Activated CD4-positive, CD25-positive, alpha-beta regulatory T cell treated with anti-CD3 and anti-CD28 coated beads, Interleukin-2, amount 50 U/mL, for 72 hours (primary cell): ENCODE measurements around the gene MAPKAPK5.
"Not testable (repeated sequence)": the region's sequence is repeated elsewhere in the genome, so short reads cannot be mapped to it uniquely, and the experiment has no call there.

Source experiments
- DNase-seq: peaks from one replicate; pipeline ENCODE4 v3.0.0; 2021

Gene MAPKAPK5

GRCh38 chr12:111893287-111893686, 51.3 kb downstream of the MAPKAPK5 start:
- no peak for DNase-seq

DNA sequence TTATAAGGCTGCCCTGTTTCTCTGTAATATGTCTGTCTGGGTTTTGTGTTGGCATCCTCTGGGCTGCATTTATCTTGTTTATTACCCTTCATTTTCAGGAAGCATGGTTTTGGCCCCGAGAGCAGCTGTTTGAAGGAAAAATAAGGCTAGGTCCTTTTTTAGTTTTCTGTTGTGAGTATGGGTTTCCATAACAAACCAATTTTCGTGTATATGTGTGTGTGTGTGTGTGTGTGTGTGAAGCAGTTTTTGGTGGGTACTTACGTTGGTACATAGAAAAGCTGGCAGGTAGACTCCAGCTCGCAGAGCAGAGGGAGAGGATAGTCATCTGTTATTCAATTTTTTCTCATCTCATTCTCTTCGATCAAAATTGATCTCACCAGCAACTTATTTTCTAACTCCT, 52.5 kb downstream of the MAPKAPK5 start:
- no peak for DNase-seq

DNA sequence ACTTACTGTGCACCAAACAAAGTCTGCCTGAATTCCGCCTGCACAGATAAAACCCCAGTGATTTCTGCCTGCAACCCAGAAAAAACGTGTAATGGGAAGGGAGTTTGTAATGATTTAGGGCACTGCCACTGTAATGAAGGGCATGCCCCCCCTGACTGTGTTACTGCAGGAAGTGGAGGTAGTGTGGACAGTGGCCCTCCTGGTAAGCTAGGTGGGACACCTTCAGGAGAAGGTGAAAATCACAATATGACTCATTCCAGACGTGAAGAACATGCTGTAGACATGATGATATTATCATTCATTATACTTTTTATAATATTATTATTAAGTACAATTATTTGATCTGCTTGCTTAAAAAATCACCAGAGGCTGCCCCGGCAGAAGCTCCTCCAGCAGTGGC, 59.2 kb downstream of the MAPKAPK5 start:
- DNase-seq, result no peak

- DNase-seq, result no peak
Observed at GRCh38 chr12:111904446-111904975, 62.5 kb downstream of the MAPKAPK5 start.

- no peak for DNase-seq
Observed at GRCh38 chr12:111905502-111905901, 63.5 kb downstream of the MAPKAPK5 start.

GRCh38 chr12:111907740-111908139, 65.7 kb downstream of the MAPKAPK5 start:
- DNase-seq, result no peak

DNA sequence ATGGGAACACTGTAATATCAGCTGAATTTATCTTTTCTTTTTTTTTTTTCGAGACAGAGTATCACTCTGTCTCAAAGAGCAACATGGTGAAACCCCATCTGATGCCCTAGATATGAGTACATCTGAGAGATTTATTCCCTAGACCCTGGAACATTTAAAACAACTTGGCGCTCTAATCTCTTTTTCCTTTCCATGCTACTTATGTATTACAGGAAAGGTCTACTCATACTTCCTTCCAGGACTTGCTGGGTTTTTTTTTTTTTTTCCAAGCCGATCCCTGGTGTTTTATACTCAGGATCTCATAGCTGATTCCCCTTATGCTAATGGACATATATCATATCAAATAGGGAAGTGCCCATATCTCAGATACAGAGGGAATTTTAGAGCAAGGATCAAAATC, 83.1 kb downstream of the MAPKAPK5 start:
- DNase-seq, result no peak

GRCh38 chr12:111926631-111927030, 84.6 kb downstream of the MAPKAPK5 start:
- DNase-seq, result no peak

DNA sequence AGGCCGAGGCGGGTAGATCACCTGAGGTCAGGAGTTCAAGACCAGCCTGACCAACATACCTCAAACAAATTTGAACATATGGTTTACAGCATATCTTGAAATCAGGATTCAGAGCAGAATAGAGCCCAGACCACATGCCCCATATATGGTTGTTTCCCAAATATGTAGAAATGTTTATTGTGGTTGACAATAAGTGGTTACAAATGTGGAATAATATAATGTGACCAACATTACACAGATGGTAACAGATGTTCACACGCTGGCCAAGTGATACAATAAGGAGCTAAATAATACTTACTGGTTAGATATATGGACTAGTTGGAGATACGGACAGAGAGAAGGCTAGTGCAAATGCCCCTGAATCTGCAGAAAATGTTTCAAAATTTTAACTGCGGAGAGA, 85.3 kb downstream of the MAPKAPK5 start:
- DNase-seq, result no peak

DNA sequence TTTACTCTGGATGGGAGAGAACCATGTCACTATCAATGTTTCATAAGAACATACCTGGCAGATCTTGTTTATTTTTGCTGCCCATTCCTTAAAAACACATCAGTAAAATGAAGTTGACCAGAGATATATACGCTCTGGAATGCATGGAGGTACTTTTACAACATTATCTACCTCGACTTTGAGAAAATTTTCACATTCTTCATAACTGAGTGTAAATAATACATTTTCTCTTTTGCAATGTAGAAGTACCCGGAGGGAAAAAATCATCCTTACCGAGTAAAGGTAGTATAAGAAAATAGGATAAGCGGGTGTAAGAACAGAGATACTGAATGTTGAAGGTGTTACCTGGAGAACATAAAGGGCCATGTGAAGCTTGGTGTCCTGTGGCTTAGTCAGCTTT, 90.2 kb downstream of the MAPKAPK5 start:
- DNase-seq, result no peak

DNA sequence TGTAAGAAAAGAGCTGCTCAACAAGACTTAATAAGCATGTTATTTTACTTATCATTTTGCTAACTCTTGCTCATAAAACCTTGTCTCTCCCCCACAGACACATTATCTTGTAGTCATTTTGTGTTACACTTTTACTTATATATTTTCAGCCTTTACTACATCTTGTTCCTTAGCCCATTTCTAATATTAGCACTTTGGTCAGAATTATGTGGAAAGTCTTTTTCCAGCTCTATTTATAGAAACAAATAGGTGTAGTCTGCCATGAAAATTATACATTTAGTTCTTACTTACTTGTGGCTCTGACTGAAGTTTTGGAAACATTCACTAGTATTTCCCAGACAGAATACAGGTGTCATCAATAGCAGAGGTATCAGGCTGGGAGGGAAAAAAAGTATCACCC, 94.8 kb downstream of the MAPKAPK5 start:
- DNase-seq, result no peak

- no peak for DNase-seq
Observed at GRCh38 chr12:111937429-111937828, 95.4 kb downstream of the MAPKAPK5 start.

DNA sequence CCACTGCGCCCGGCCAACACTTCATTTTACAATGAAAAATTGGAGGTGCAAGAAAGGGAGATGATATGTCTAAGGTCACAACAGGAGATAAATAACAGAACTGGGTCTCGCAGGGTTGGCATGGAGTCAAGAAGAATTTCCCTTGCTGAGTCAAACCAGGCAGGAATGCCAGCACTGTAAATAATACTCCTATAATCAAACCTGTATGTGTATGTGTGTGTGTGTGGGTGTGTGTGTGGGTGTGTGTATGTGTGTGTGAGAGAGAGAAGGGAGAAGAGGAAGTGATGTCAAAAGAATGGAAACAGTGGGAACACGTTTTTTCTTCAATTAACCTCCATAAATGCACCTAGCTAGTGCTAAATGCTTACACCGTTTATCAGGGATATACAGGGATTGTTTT, 100.5 kb downstream of the MAPKAPK5 start:
- DNase-seq, result no peak

GRCh38 chr12:111943929-111944328, 101.9 kb downstream of the MAPKAPK5 start:
- DNase-seq, result no peak

GRCh38 chr12:111950961-111951676, 109.1 kb downstream of the MAPKAPK5 start:
- DNase-seq, result not testable (repeated sequence)
